Liver (tissue), 3 donors: ENCODE data around the gene RER1.

Source experiments
- RAD21 ChIP-seq, 2 donors: IDR thresholded peaks; 2 replicates each; pipeline ENCODE4 v1.6.1; 2016; ENCODE audit warnings: antibody characterized with exemption in 2 of 2, mild to moderate bottlenecking in 2 of 2
- TF ChIP-seq, protein P1 (sequence below): fragments of 150-350 bp; IDR thresholded peaks from 2 replicates; pipeline ENCODE4 v1.5.1; 2017; ENCODE audit warnings: improper control_type of control experiment, low read depth, low read length; ENCODE audit not compliant: missing input control
- donor health status: healthy.
- donor health status: healthy.

DNA sequence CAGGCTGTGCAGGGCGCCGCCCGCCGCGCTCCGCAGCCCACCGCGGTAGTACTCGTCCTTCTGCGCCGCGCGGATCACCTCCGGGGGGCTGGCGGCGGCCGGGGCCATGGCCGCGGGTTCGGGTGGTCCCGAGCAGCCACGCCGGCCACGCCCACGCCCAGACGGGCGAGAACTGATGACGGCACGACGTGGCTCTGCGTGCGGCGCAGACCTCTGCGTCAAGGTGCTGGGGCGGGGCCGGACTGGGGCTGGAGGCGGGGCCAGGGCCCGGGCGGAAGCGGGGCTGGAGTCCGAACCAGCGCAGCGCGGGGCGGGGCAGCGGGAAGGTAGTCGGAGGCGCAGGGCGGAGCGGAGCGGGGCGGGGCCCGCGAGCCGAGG lies 20.7 kb downstream of the RER1 start, which contains the start of gene PEX10:
- TF ChIP-seq, protein P1, sequence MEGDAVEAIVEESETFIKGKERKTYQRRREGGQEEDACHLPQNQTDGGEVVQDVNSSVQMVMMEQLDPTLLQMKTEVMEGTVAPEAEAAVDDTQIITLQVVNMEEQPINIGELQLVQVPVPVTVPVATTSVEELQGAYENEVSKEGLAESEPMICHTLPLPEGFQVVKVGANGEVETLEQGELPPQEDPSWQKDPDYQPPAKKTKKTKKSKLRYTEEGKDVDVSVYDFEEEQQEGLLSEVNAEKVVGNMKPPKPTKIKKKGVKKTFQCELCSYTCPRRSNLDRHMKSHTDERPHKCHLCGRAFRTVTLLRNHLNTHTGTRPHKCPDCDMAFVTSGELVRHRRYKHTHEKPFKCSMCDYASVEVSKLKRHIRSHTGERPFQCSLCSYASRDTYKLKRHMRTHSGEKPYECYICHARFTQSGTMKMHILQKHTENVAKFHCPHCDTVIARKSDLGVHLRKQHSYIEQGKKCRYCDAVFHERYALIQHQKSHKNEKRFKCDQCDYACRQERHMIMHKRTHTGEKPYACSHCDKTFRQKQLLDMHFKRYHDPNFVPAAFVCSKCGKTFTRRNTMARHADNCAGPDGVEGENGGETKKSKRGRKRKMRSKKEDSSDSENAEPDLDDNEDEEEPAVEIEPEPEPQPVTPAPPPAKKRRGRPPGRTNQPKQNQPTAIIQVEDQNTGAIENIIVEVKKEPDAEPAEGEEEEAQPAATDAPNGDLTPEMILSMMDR = no peak
- TF ChIP-seq RAD21 (IDR thresholded peaks at IDR 0.05) = no peak
